Lung (tissue), 12 donors: ENCODE results near the gene PDE2A. TPM values are rescaled to one million over a fixed set of nuclear protein-coding genes. Genes with fewer than 3 reads are reported as not detected.

Source experiments
- ATAC-seq: fragments of 200-7000 bp; cut with Tn5 transposase; one replicate; pipeline ENCODE4 v1.9.1; 2020; ENCODE audit warnings: moderate number of reproducible peaks; ENCODE audit not compliant: insufficient read depth, low FRiP score
- DNase-seq, 3 donors: peaks; one replicate each; pipeline ENCODE4 v3.0.0-alpha.2; 2013 to 2017
- H3K27ac ChIP-seq, 2 donors: one replicate each; pipeline ENCODE4 v1.5.1; 2013; ENCODE audit warnings: mild to moderate bottlenecking in 2 of 2, moderate library complexity in 2 of 2, control low read depth in 1 of 2, inconsistent platforms in 1 of 2, low read depth in 1 of 2, low read length in 1 of 2
- H3K27me3 ChIP-seq, 3 donors: one replicate each; pipeline ENCODE4 v1.5.1; 2013; ENCODE audit warnings: low read length in 2 of 3; ENCODE audit not compliant: control insufficient read depth in 3 of 3, insufficient read depth in 3 of 3
- H3K36me3 ChIP-seq, 4 donors: one replicate each; pipeline ENCODE4 v1.5.1; 2013; ENCODE audit warnings: low read length in 4 of 4, mild to moderate bottlenecking in 1 of 4, moderate library complexity in 1 of 4; ENCODE audit not compliant: control insufficient read depth in 4 of 4, insufficient read depth in 4 of 4
- H3K4me1 ChIP-seq, 5 donors: one replicate each; pipeline ENCODE4 v1.5.1; 2013; ENCODE audit warnings: low read length in 5 of 5, mild to moderate bottlenecking in 2 of 5, moderate library complexity in 1 of 5; ENCODE audit not compliant: control insufficient read depth in 5 of 5, insufficient read depth in 5 of 5
- H3K4me3 ChIP-seq: one replicate; pipeline ENCODE4 v1.5.1; 2013; ENCODE audit warnings: mild to moderate bottlenecking, control low read depth, moderate library complexity
- H3K9ac ChIP-seq, 2 donors: one replicate each; pipeline ENCODE4 v1.5.1; 2013; ENCODE audit warnings: low read length in 2 of 2, control low read depth in 1 of 2; ENCODE audit not compliant: insufficient read depth in 1 of 2
- H3K9me3 ChIP-seq, 4 donors: one replicate each; pipeline ENCODE4 v1.5.1; 2013; ENCODE audit warnings: low read length in 3 of 4, mild to moderate bottlenecking in 1 of 4, moderate library complexity in 1 of 4; ENCODE audit not compliant: control insufficient read depth in 4 of 4, insufficient read depth in 3 of 4
- CTCF ChIP-seq: IDR thresholded peaks from 2 replicates; pipeline ENCODE4 v1.5.1; 2012; ENCODE audit warnings: mild to moderate bottlenecking; ENCODE audit errors: control extremely low read depth, extremely low read depth
- WGBS, 2 donors: extraction: QIAGEN DNeasy Blood & Tissue Kit; methylation state at CpG; one replicate each; pipeline ENCODE4 v1.1.7; 2013; 5-methylcytosine and 5-hydroxymethylcytosine counted together
- polyA plus RNA-seq, 2 donors: library from polyadenylated mRNA; stranded (reverse); fragments of 200-250 nt; gene quantifications; one replicate each; pipeline ENCODE4 v1.2.1, GENCODE V29; 2013
- total RNA-seq, 2 donors: library from RNA; depleted of rRNA in 1 of 2; stranded (reverse); fragments of >200 nt in 1 of 2; gene quantifications; one replicate each; pipeline ENCODE4 v1.2.1, GENCODE V29; 2014 to 2021
- donor health status: control.
- donor health status: control.
- donor health status: Bipolar disorder and iron deficiency.
- donor health status: healthy.
- donor health status: DM: yes; HTN: yes; CAD: no.

PDE2A gene
- total and polyA plus RNA-seq, 4 donors = 7.7 to 20.5 (median 12.7) TPM

GRCh38 chr11:72635309-72635915 lies 38.8 kb downstream of the PDE2A start:
- H3K9me3 ChIP-seq = peaks cover 0 to 2% (median 0%) of the 10 kb centered on the region in 4 donors
- no peak overlapping the region for H3K9ac ChIP-seq
- H3K36me3 ChIP-seq = no peaks in the 10 kb centered on the region
- peak in 1 of 3 donors; percentile 43 for DNase-seq
- peaks cover 0 to 20% (median 8%) of the 10 kb centered on the region in 5 donors for H3K4me1 ChIP-seq
- H3K27ac ChIP-seq = no peak overlapping the region
- no peak for TF ChIP-seq CTCF
- 71 to 77% methylated on average over 9 of the region's 9 CpGs for WGBS, 2 donors
- no peak overlapping the region for H3K4me3 ChIP-seq
- peaks cover 0 to 16% (median 7%) of the 10 kb centered on the region in 3 donors for H3K27me3 ChIP-seq
- no peak for ATAC-seq

- H3K4me1 ChIP-seq = peaks cover 0 to 20% (median 8%) of the 10 kb centered on the region in 5 donors
- no peaks in the 10 kb centered on the region for H3K36me3 ChIP-seq
- TF ChIP-seq CTCF = no peak
- DNase-seq (peak in 1 of 3 donors; percentile 24), ATAC-seq (no peak)
- H3K9ac ChIP-seq = no peak overlapping the region
- H3K27me3 ChIP-seq = peaks cover 0 to 11% (median 0%) of the 10 kb centered on the region in 3 donors
- WGBS, 2 donors = 60 to 62% methylated on average over 7 of the region's 7 CpGs
- H3K4me3 ChIP-seq = no peak overlapping the region
- H3K27ac ChIP-seq = peak overlapping the region in 1 of 2 donors; percentile 35
- H3K9me3 ChIP-seq = peaks cover 0 to 2% (median 0%) of the 10 kb centered on the region in 4 donors
These were observed 39.6 kb downstream of the PDE2A start for GRCh38 chr11:72634472-72635095.

- Histone ChIP-seq H3K27ac (peak overlapping the region in 1 of 2 donors; percentile 35), H3K36me3 (no peaks in the 10 kb centered on the region), H3K9me3 (no peaks in the 10 kb centered on the region), H3K4me3 (no peak overlapping the region), H3K4me1 (peaks cover 0 to 20% (median 8%) of the 10 kb centered on the region in 5 donors), H3K9ac (no peak overlapping the region), H3K27me3 (peaks cover 0 to 6% (median 0%) of the 10 kb centered on the region in 3 donors)
- no peak for TF ChIP-seq CTCF
- DNase-seq = no peak
- WGBS, 2 donors = 76 to 82% methylated on average over 9 of the region's 9 CpGs
- no peak for ATAC-seq
These were observed 40.2 kb downstream of the PDE2A start for GRCh38 chr11:72634016-72634415.
